SK-N-SH (cell line): Measurements from ENCODE around the gene SMYD3. TPM values are rescaled to one million over a fixed set of nuclear protein-coding genes. Genes with fewer than 3 reads are reported as not detected.

ENCODE experiments used
- CTCF ChIA-PET: fragments of 300-600, 350-600 bp; formaldehyde crosslinking; extraction: SDS; loops from one replicate; lab custom pipeline; 2021; lab: Yijun Ruan, JAX
- POLR2A ChIA-PET: fragments of 350-600 bp; sonication (Branson Sonifier 250); formaldehyde crosslinking; extraction: SDS; loops from one replicate; lab custom pipeline; 2020; ENCODE audit warnings: antibody characterized with exemption, inconsistent platforms; lab: Yijun Ruan, JAX
- DNase-seq: peaks from one replicate; pipeline ENCODE4 v3.0.0; 2012
- H2AFZ ChIP-seq: fragments of 200-600 bp; sonication (generic); 2 replicates; pipeline ENCODE4 v1.8.1; 2016; ENCODE audit warnings: antibody characterized with exemption, mild to moderate bottlenecking, low read depth
- H3F3A ChIP-seq: fragments of 200-600 bp; sonication (generic); replicated peaks from 2 replicates; pipeline ENCODE3; 2016; ENCODE audit warnings: antibody characterized with exemption, mild to moderate bottlenecking; ENCODE audit not compliant: insufficient read depth
- H3K27ac ChIP-seq, 2 experiments: fragments of 200-500 bp in 1 of 2; fragments of 200-600 bp in 1 of 2; sonication (Bioruptor generic) in 1 of 2; sonication (generic), shearing (Covaris generic) in 1 of 2; 2 replicates each; pipeline versions ENCODE4 v1.5.1 to v1.6.1; 2014 to 2016; ENCODE audit warnings: low read depth in 2 of 2, inconsistent platforms in 1 of 2, low read length in 1 of 2, mild to moderate bottlenecking in 1 of 2, mixed read lengths in 1 of 2
- H3K27me3 ChIP-seq: fragments of 200-600 bp; sonication (generic), shearing (Covaris generic); 2 replicates; pipeline ENCODE4 v1.6.1; 2016; ENCODE audit warnings: mixed run types; ENCODE audit not compliant: insufficient read depth
- H3K36me3 ChIP-seq, 2 experiments: fragments of 200-500 bp in 1 of 2; fragments of 200-600 bp in 1 of 2; sonication (Bioruptor generic) in 1 of 2; sonication (generic) in 1 of 2; replicated peaks in 1 of 2; 2 replicates each; pipeline versions ENCODE3 to v1.5.1; 2014 to 2016; ENCODE audit warnings: low read length in 1 of 2, mild to moderate bottlenecking in 1 of 2; ENCODE audit not compliant: insufficient read depth in 2 of 2, control insufficient read depth in 1 of 2
- H3K4me1 ChIP-seq, 2 experiments: fragments of 200-500 bp in 1 of 2; fragments of 200-600 bp in 1 of 2; sonication (Bioruptor generic) in 1 of 2; sonication (generic), shearing (Covaris generic) in 1 of 2; 2 replicates each; pipeline versions ENCODE4 v1.5.1 to v1.6.1; 2014 to 2016; ENCODE audit warnings: low read depth in 1 of 2, low read length in 1 of 2, mixed run types in 1 of 2; ENCODE audit not compliant: insufficient read depth in 2 of 2, control insufficient read depth in 1 of 2
- H3K4me2 ChIP-seq: fragments of 200-600 bp; sonication (generic), shearing (Covaris generic); 2 replicates; pipeline ENCODE4 v1.6.1; 2017; ENCODE audit warnings: mixed run types
- H3K4me3 ChIP-seq, 2 experiments: fragments of 200-500 bp in 1 of 2; fragments of 200-600 bp in 1 of 2; sonication (Bioruptor generic) in 1 of 2; sonication (generic), shearing (Covaris generic) in 1 of 2; 2 replicates each; pipeline versions ENCODE4 v1.5.1 to v1.8.1; 2014 to 2016; ENCODE audit warnings: low read depth in 2 of 2, inconsistent platforms in 1 of 2, low read length in 1 of 2, mild to moderate bottlenecking in 1 of 2, mixed read lengths in 1 of 2, moderate library complexity in 1 of 2
- H3K79me2 ChIP-seq: fragments of 200-600 bp; sonication (generic); 2 replicates; pipeline ENCODE4 v1.8.1; 2017; ENCODE audit warnings: mild to moderate bottlenecking; ENCODE audit not compliant: insufficient read depth
- H3K9ac ChIP-seq: fragments of 200-600 bp; sonication (generic); 2 replicates; pipeline ENCODE4 v1.6.1; 2017; ENCODE audit warnings: mixed run types
- H3K9me2 ChIP-seq: fragments of 200-600 bp; sonication (generic); 2 replicates; pipeline ENCODE4 v1.6.1; 2017; ENCODE audit warnings: mixed run types
- H3K9me3 ChIP-seq: fragments of 200-600 bp; sonication (generic); 2 replicates; pipeline ENCODE4 v1.6.1; 2017; ENCODE audit warnings: mixed run types, mild to moderate bottlenecking, moderate library complexity
- H4K20me1 ChIP-seq: fragments of 200-600 bp; sonication (generic); 2 replicates; pipeline ENCODE4 v1.6.1; 2017; ENCODE audit warnings: mild to moderate bottlenecking, mixed run types; ENCODE audit not compliant: insufficient read depth
- ELF1 ChIP-seq: IDR thresholded peaks from 2 replicates; pipeline ENCODE4 v1.4.0; 2012
- FOSL2 ChIP-seq: IDR thresholded peaks from 2 replicates; pipeline ENCODE4 v1.4.0; 2012; ENCODE audit warnings: low read depth, mild to moderate bottlenecking, moderate library complexity, borderline replicate concordance
- FOXM1 ChIP-seq: IDR thresholded peaks from 2 replicates; pipeline ENCODE4 v1.4.0; 2012; ENCODE audit warnings: low read depth, mild to moderate bottlenecking
- MXI1 ChIP-seq: IDR thresholded peaks from 2 replicates; pipeline ENCODE4 v1.6.1; 2012; ENCODE audit warnings: mild to moderate bottlenecking, low read depth, low read length, improper control_type of control experiment
- PBX3 ChIP-seq: IDR thresholded peaks from 2 replicates; pipeline ENCODE4; 2012
- REST ChIP-seq: IDR thresholded peaks from 2 replicates; pipeline ENCODE4 v1.6.1; 2012; ENCODE audit warnings: mild to moderate bottlenecking, low read depth, low read length, moderate library complexity
- RFX5 ChIP-seq: IDR thresholded peaks from 2 replicates; pipeline ENCODE4 v1.6.1; 2012; ENCODE audit warnings: mild to moderate bottlenecking, improper control_type of control experiment, low read length
- SMC3 ChIP-seq: IDR thresholded peaks from 2 replicates; pipeline ENCODE4 v1.6.1; 2012; ENCODE audit warnings: low read depth, low read length, improper control_type of control experiment
- TAF1 ChIP-seq: IDR thresholded peaks from 2 replicates; pipeline ENCODE4 v1.6.1; 2012; ENCODE audit warnings: low read depth, mild to moderate bottlenecking, low read length, moderate library complexity, borderline replicate concordance
- TCF12 ChIP-seq: IDR thresholded peaks from 2 replicates; pipeline ENCODE4 v1.4.0; 2012
- USF1 ChIP-seq: IDR thresholded peaks from 2 replicates; pipeline ENCODE4 v1.4.0; 2012; ENCODE audit warnings: low read depth, borderline replicate concordance
- USF2 ChIP-seq: fragments of 150-350 bp; IDR thresholded peaks from 2 replicates; pipeline ENCODE4 v1.6.1; 2017; ENCODE audit warnings: antibody characterized with exemption, low read length, low read depth, borderline replicate concordance
- WGBS: methylation state at CpG from one replicate; pipeline ENCODE4 v1.1.6; 2017; ENCODE audit warnings: low lambda C conversion rate; 5-methylcytosine and 5-hydroxymethylcytosine counted together
- polyA plus RNA-seq, 3 experiments: library from polyadenylated mRNA; depleted of rRNA; stranded (reverse); fragments of >200 nt; gene quantifications; 2 replicates each; pipeline ENCODE4 v1.2.3, GENCODE V29; 2012
- TF ChIP-seq, protein P1 (sequence below): fragments of 200-600 bp; sonication (generic); IDR thresholded peaks from 2 replicates; pipeline ENCODE4 v1.6.1; 2017; ENCODE audit warnings: antibody characterized with exemption, mild to moderate bottlenecking, moderate library complexity

SMYD3 gene
- polyA plus RNA-seq, 1 of the 3 experiments (the other 2 are of a cell fraction): 31.4 TPM

DNA sequence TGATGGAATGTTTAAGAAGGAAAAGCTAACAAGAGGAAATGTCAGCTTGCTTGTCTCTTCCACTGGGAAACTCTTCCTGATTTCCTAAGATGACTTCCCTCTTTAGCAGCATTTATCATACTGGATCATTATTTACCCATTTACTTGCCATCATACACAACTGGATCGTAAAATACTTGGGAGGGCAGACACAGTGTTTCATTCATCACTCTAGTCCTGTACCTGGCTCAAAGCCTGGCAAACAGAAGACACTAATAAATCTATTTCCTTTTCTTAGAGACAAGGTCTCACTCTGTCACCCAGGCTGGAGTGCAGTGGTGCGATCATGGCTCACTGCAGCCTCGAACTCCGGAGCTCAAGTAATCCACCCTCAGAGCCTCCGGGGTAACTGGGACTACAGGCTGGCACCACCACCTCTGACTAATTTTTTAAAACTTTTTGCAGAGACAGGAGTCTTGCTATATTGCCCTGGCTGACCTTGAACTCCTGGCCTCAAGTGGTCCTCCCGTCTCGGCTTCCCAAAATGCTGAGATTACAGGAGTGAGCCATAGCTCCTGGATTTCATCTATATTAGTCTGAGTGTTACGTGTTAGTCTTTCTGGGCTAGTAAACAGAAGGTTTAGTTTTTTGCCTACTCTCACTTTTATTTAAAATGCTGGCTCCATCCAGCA lies 574.6 kb downstream of the SMYD3 start:
- CTCF ChIA-PET: interaction anchor here (1.0 kb wide), 1 partner anchor 8 kb away, joined by 3 read pairs; no protein-coding TSS in a partner anchor

More for the DNA sequence above, 574.6 kb downstream of the SMYD3 start:
- H3K9me2 ChIP-seq: no peaks in the 10 kb centered on the region
- no peaks in the 10 kb centered on the region for H3K27me3 ChIP-seq
- no peaks in the 10 kb centered on the region for H4K20me1 ChIP-seq
- H3K79me2 ChIP-seq: no peaks in the 10 kb centered on the region
- no peak overlapping the region for H3K4me3 ChIP-seq
- no peak overlapping the region for H3K9ac ChIP-seq
- H3K4me1 ChIP-seq: no peaks in the 10 kb centered on the region; a peak in 2 of 4 replicates
- H3F3A ChIP-seq: no peaks in the 10 kb centered on the region
- POLR2A ChIA-PET: no interaction called here
- no peak overlapping the region for H3K4me2 ChIP-seq
- TF ChIP-seq, protein P1, sequence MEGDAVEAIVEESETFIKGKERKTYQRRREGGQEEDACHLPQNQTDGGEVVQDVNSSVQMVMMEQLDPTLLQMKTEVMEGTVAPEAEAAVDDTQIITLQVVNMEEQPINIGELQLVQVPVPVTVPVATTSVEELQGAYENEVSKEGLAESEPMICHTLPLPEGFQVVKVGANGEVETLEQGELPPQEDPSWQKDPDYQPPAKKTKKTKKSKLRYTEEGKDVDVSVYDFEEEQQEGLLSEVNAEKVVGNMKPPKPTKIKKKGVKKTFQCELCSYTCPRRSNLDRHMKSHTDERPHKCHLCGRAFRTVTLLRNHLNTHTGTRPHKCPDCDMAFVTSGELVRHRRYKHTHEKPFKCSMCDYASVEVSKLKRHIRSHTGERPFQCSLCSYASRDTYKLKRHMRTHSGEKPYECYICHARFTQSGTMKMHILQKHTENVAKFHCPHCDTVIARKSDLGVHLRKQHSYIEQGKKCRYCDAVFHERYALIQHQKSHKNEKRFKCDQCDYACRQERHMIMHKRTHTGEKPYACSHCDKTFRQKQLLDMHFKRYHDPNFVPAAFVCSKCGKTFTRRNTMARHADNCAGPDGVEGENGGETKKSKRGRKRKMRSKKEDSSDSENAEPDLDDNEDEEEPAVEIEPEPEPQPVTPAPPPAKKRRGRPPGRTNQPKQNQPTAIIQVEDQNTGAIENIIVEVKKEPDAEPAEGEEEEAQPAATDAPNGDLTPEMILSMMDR: no peak
- TF ChIP-seq FOSL2 (no peak), TAF1 (no peak), SMC3 (no peak), USF1 (no peak), FOXM1 (no peak), RFX5 (no peak), REST (no peak), TCF12 (no peak), PBX3 (no peak), USF2 (no peak), MXI1 (no peak), ELF1 (no peak)
- 95% methylated on average over 8 of the region's 8 CpGs for WGBS
- no peak for DNase-seq
- peaks cover 0 to 2% of the 10 kb centered on the region in 2 experiments for H3K36me3 ChIP-seq
- no peak overlapping the region for H3K27ac ChIP-seq
- no peak overlapping the region for H2AFZ ChIP-seq
- H3K9me3 ChIP-seq: no peaks in the 10 kb centered on the region
